Ammon's horn (tissue), 1 donor: ENCODE measurements around the gene DGKZ.
A peak's percentile ranks its signal among the peaks of the same experiment; 100 is the strongest.
"Not testable (repeated sequence)": the region's sequence is repeated elsewhere in the genome, so short reads cannot be mapped to it uniquely, and the experiment has no call there.

Experiments used
- DNase-seq: peaks from one replicate; pipeline ENCODE4 v3.0.0-alpha.2; 2016; ENCODE audit warnings: low spot score

DGKZ gene

DNA sequence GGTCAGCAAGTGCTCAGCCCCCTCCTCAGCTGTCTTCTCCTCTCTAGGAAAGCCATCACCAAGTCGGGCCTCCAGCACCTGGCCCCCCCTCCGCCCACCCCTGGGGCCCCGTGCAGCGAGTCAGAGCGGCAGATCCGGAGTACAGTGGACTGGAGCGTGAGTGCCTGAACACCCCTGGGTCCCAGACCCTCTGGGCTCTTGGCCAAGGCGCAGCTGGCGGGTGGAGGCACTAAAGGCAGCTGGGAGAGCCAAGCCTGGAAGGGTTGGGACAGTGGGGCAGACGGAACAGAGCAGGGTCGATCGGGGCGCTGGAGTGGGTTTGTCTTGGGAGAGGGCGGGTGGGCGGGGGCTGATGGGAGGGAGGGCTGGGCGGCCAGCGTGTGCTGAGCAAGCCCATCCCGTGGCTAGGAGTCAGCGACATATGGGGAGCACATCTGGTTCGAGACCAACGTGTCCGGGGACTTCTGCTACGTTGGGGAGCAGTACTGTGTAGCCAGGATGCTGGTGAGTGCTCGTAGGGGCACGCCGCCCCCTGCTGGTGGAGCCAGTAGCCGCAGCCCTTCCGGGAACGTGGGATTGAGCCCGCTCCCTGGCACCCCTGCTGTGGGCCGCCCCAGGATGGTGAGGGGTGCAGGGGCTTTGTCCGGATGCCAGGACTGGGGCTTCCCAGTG, 20.1 kb downstream of the DGKZ start:
- peak; percentile 81 for DNase-seq

DNA sequence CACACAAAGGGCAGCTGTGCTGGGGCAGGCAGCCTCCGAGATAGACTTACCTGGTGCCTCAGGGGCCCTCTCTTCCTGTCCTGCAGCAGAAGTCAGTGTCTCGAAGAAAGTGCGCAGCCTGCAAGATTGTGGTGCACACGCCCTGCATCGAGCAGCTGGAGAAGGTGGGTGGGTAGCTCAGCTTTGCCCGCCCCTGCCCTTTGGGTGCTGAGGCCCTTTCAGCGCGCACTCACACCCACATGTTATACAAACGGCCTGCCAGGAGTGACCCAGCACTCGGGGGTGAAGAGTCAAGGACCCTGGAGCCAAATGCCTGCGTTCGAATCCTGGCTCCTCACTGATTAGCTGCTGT, 20.6 kb downstream of the DGKZ start:
- DNase-seq, result no peak

DNA sequence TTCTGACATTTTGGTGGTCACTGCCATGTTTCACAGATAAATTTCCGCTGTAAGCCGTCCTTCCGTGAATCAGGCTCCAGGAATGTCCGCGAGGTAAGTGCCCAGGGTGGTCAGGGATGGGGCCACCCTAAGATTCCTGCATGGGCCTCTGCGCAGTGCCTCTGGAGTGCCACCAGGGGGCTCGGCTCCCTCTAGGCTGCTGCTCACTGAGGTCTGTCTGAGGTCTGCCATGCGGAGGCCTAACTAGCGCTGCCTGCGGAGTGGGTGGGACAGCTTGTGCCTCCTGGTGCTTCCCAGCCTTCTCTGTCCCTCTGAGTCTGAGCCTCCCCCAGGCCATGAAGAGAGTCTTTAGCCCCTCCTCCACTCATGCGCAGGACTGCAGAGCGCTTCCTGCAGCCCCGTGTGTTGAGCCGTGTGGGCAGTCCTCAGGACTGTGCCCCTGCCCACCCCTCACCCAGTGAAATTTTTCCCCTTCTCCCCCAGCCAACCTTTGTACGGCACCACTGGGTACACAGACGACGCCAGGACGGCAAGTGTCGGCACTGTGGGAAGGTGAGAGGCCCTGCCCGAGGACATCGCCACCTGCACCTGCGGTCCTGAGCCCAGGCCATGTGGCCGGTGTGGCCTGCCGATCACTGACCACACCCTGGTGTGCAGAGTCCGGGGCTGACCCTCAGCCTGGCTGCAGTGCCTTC, 22.3 kb downstream of the DGKZ start:
- DNase-seq, result peak; percentile 71

DNA sequence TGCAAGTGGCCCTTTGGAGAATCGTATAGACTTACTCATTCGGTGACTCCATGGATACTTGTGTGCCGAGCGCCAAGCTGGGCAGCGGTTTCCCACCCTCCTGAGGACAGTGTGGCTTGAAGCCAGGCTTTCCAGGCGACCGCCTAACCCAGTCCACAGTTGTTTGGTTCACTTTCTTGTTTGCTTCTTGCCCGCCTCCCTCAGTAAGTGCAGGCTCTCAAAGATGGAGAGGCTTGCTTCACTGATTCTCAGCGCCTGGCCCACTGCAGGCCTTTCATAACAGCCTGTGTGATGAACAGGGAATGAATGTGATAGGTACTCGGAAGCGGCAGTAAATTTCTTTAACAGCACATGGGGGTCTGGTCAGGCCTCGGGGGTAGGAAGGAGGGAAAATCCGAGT, 23.0 kb downstream of the DGKZ start:
- no peak for DNase-seq

DNA sequence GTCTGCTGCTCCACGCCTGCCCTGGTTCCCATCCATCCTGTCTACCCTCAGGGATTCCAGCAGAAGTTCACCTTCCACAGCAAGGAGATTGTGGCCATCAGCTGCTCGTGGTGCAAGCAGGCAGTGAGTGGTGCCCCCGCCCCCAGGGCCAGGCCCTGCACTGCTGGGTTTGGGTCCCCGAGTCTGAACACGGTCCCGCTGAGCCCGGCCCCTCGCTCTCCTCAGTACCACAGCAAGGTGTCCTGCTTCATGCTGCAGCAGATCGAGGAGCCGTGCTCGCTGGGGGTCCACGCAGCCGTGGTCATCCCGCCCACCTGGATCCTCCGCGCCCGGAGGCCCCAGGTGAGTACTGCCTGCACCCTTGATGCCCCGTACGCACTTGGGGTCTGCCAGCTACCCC, 24.0 kb downstream of the DGKZ start:
- not testable (repeated sequence) for DNase-seq

DNA sequence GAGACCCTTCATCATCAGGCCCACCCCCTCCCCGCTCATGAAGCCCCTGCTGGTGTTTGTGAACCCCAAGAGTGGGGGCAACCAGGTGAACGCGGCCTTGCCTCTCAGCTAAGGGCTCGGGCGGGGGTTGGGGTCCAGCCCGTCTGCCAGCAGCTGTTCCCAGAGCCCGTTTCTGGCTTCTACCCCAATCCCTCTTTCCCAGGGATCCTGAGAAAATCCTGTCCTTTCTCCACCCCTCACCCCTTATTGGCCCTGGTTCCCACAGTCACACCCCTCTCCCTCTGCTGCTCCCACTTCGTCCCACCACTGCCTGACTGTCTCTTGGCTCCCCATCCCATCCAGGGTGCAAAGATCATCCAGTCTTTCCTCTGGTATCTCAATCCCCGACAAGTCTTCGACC, 24.8 kb downstream of the DGKZ start:
- no peak for DNase-seq

DNA sequence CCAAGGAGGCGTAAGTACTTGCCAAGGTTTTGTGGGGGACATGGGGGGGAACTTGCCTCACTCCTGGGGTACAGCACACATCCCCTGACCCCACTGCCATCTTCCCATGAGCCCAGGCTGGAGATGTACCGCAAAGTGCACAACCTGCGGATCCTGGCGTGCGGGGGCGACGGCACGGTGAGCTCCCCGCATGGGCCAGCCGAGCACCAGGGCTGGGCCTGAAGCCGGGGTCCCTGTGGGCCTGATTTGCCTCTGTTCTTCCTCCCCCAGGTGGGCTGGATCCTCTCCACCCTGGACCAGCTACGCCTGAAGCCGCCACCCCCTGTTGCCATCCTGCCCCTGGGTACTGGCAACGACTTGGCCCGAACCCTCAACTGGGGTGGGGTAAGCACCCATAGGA, 25.2 kb downstream of the DGKZ start:
- DNase-seq, result not testable (repeated sequence)

DNA sequence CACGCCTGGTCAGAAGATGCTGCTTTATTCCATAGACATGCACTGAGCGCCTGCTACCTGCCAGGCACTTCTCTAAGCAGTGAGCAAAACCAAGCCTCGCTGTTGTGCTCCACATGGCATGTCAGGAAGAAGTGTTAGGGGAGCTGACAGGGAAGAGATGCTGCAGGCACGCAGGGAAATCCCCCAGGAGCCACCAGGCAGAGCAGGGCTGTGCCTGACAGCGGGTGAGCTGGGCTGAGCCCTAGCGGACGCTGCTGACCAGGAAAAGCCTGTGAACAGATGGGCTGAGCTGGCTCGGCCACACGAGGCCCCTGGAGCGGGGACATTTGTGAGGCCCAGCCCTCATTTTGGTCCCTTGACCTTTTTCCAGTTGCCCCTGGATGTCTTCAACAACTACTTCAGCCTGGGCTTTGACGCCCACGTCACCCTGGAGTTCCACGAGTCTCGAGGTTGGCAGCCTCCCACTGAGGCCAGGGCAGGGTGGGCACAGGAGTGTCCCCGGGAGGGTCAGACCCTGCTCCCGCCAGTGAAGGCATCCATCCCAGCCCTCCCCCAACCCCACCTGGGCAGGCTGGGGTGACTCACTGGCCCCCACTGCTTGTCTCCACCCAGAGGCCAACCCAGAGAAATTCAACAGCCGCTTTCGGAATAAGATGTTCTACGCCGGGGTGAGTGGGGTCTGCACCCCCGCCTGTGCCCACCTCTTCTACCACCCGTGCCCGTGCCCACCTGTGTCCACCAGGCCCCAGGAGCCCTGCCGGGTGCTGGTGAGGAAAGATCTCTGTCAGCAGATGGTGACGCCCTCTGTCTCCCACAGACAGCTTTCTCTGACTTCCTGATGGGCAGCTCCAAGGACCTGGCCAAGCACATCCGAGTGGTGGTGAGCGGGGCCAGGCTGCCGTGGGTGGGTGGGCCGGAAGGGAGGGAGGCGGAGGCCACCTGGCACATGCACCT, 26.8 kb downstream of the DGKZ start:
- DNase-seq, result no peak

DNA sequence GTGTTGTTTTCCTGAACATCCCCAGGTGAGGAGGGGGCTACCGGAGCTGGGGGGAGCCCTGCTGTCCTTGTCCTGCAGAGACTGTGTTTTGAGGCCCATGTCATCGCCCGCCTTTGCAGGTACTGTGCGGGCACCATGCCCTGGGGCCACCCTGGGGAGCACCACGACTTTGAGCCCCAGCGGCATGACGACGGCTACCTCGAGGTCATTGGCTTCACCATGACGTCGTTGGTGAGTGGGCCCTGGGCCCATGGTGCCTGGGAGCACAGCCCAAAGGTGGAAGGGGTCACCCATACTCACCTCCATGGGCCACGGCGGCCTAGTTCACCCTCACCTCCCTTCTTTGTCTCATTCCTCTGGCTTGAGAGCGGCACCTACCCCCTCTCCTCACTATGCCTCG, 27.6 kb downstream of the DGKZ start:
- no peak for DNase-seq

DNA sequence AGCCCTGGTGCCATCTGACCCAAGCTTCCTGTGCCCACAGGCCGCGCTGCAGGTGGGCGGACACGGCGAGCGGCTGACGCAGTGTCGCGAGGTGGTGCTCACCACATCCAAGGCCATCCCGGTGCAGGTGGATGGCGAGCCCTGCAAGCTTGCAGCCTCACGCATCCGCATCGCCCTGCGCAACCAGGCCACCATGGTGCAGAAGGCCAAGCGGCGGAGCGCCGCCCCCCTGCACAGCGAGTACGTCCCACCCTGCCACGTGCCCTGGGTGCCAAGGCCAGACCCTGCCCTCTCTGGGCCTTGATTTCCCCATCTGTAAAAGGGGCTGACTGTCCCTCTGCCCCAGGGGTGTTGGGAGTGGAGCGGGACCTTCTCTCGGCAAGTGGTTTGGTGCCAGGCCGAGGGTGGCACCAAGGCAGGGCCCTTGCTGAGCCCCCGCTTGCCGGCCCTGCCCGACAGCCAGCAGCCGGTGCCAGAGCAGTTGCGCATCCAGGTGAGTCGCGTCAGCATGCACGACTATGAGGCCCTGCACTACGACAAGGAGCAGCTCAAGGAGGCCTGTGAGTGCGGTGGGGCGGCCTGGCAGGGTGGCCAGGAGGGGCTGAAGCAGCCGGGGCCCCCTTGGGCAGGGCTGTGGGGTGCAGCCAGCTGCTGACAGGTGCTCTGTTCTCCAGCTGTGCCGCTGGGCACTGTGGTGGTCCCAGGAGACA, 28.3 kb downstream of the DGKZ start:
- no peak for DNase-seq

DNA sequence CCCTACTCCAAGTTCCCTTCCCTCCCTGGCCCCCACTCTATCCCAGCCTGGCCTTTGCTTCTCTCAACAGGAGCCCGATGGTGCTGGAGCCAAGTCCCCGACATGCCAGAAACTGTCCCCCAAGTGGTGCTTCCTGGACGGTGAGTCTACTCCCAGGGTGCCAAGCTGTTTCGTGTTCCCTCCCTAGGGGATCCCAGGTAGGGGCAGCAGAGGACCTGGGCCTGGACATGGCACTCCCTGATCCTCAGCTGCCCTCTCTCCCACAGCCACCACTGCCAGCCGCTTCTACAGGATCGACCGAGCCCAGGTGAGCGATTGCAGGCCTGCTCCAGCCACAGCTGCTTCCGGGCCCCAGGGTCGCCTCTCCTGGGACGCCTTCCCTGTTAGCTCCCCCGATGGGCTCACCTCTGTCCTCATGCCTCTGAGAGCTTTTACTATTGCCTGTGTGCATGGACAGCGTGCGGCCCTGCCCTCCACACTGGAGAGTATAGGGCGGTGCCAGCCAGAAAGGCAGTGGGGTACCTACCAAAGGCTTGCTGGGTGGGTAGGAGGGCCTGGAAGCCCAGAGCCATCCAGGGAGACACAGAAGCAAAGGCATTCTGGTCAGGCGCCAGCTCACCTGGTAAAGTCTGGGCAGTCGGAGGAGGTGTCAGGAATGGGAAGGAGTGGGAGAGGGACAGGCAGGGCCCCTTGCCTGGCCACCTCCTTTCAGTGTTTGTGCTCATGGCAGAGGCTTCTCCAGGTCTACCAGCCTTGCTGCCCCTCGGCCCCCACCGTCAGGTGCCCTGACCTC, 29.2 kb downstream of the DGKZ start:
- no peak for DNase-seq

DNA sequence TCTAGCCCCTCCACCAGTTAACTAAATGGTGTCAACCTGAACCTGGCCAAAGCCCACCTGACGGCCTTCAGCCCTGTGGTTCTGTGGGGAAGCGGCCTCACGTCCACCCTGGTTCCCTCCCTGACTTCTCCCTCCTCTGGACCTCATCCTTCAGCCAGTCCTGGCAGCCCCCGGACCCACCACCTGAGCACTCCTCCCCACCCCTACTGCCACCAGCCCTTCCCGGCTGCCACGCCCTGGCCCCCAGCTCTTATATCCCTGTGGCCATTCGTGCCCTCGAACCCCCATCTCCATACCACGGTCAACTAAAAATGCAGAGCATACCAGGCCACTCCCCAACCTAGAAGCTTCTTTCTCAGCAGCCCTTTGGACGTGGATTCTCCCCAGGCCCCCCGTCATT, 30.0 kb downstream of the DGKZ start:
- no peak for DNase-seq

DNA sequence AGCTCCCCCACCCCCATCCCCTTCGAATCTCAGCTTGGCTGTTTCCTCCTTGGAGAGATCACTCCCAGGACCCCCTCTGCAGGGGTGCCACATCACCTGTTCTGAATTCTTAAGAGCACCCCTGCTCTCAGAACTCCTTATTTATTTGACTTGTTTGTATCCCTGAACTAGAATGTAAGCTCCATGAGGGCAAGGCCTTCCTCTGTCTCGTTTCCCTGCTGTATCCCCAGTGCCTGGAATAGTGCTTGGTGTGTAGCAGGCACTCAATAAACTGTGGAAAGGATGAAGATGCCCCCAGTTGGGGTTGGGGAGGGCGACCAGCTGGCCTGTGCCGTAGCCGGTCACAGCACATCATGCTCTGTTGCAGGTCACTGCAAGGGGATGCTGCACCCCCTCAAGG, 30.6 kb downstream of the DGKZ start:
- DNase-seq, result no peak

DNA sequence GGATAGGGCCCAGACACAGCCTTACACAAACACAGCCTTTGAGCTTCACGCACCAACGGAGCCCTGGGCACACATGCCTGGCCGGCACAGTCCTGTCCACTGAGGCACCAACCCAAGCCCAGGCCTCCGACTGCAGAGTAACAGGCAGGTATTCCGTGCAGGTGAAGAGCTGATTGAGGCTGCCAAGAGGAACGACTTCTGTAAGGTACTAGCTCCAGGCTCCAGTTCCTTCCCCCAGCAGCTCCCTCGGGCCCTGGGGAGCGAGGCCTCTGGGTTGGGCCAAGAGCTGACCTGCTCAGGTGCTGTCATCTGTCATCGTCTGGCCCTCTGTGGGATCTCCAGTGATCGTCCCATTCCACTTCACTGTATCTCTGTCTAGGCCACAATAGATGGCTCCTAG, 31.0 kb downstream of the DGKZ start:
- DNase-seq, result no peak

DNA sequence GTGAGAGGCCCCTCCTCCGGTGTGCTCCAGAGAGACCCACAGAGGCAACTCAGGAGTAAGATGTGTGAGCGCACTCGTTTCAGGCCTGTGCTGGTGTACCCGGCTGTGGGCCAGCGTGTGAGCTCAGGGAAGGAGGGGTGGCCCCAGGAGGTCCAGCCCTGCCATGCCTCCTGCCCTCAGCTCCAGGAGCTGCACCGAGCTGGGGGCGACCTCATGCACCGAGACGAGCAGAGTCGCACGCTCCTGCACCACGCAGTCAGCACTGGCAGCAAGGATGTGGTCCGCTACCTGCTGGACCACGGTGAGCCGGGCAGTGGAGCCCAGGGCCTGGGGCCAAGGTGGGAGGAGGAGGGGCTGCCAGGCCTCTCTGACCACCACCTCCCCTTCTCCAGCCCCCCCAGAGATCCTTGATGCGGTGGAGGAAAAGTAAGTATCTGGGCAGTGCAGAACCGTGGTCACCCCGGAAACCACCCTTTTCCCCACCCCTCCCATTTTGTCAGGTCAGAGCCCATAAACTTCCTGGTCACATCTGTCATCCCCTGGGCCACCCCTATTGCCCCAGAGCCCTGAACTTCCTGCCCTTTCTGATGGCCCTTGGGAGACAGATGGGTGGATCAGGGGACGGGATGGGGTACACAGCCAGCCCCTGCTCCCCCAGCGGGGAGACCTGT, 31.7 kb downstream of the DGKZ start:
- DNase-seq, result no peak

DNA sequence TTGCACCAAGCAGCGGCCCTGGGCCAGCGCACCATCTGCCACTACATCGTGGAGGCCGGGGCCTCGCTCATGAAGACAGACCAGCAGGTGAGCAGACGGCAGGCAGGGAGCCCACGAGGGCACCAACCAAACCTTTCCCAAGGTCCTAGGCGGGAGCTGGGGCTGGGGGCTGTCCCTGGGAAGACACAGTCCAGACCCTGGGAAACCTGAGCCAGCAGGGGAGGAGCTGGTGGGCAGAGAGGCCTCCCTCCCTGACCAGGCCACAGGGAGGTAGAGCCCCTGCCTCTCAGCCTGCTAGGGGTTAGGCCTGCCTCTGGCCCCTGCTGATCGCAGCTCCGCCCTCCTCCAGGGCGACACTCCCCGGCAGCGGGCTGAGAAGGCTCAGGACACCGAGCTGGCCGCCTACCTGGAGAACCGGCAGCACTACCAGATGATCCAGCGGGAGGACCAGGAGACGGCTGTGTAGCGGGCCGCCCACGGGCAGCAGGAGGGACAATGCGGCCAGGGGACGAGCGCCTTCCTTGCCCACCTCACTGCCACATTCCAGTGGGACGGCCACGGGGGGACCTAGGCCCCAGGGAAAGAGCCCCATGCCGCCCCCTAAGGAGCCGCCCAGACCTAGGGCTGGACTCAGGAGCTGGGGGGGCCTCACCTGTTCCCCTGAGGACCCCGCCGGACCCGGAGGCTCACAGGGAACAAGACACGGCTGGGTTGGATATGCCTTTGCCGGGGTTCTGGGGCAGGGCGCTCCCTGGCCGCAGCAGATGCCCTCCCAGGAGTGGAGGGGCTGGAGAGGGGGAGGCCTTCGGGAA, 32.4 kb downstream of the DGKZ start:
- DNase-seq, result not testable (repeated sequence)

DNA sequence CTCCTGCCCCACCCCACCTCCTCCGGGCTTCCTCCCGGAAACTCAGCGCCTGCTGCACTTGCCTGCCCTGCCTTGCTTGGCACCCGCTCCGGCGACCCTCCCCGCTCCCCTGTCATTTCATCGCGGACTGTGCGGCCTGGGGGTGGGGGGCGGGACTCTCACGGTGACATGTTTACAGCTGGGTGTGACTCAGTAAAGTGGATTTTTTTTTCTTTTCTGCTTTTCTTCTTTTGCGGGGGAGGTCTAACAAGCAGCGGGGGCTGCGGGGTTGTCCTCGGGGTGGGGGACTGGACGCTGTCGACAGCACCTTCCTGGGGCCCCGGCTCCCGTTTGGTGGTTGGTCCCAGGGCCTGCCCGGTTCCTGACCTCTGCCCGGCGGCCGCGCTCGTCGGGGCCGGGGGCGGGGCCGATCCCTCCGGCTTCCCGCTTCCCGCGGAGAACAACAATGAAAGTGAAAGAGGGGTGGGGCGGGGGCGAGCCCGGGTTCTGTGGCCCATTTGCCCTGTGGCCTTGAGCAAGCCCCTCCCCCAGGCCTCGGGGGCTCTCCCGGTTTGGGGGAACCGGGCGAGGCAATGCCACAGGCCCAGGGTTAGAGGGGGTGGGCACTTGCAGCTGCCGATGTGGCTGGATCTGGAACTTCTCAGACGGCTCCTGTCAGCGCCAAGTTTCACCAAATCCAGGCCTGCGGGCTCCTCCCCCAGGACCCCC, 33.2 kb downstream of the DGKZ start:
- no peak for DNase-seq

DNA sequence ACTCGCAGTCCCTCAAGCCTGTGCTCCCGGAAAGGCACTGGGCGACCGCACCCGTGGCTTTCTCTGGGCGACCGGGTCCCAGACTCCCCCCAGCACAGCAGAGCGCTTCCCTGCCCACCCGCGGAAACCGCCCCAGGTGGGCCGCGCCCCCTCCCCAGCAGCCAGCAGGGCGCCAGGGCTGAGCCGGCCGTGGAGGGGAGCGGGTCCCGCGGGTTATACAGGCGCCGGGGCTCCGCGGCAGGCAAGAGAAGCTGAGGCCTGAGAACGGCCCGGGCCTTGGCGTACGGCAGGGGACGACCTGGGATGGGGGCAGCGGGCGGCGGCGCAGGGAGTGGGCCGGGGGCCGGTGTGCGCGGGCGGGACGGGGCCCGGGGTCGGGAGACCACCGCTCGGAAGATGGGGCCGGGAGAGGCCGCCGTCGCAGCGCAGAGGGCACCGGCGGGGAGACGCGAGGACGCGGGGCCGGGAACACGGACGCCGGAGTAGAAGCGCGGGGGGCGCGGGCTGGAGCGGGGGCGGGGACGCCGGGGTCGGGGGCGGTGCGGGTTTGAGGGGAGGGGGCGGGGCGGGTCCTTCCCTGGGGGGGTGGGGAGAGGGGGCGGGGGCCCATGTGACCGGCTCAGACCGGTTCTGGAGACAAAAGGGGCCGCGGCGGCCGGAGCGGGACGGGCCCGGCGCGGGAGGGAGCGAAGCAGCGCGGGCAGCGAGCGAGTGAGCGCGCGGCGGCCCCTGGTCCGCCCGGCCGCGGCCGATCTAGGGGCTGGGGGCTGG, 34.0 kb downstream of the DGKZ start, which contains the start of gene MDK:
TSS of gene MDK (plus strand) at position 622 of the 771 bp plus-strand sequence. CDS start 389 bp downstream, outside the sequence.
- DNase-seq, result no peak
